ENCODE data around the gene POLR1A. TPM values are rescaled to one million over a fixed set of nuclear protein-coding genes. Genes with fewer than 3 reads are reported as not detected.

POLR1A gene
- total RNA-seq, 1 donor from 2014 or later = 43.2 TPM

DNA sequence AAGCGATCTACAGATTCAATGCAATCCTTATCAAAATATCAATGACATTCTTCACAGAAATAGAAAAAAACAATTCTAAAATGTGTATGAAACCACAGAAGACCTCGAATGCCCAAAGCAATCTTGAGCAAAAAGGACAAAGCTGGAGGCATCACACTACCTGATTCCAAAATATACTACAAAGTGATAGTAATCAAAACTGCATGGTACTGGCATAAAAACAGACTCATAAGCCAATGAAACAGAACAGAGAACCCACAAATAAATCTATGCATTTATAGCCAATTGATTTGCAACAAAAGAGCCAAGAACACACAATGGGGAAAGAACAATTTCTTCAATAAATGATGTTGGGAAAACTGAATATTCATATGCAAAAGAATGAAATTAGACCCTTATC, 99.2 kb downstream of the POLR1A start:
- Mint-ChIP-seq H3K4me1 (ENCODE audit: unreplicated experiment) (no peaks in the 10 kb centered on the region), H3K27me3 (ENCODE audit: unreplicated experiment) (no peaks in the 10 kb centered on the region), H3K4me3 (ENCODE audit: unreplicated experiment) (no peak overlapping the region), H3K27ac (ENCODE audit: unreplicated experiment) (no peak overlapping the region), H3K36me3 (ENCODE audit: unreplicated experiment) (peaks cover 5% of the 10 kb centered on the region), H3K9me3 (ENCODE audit: unreplicated experiment) (peaks cover 10% of the 10 kb centered on the region)
- no peak for DNase-seq (ENCODE audit: extremely low spot score, unreplicated experiment)
- TF ChIP-seq, protein P1, sequence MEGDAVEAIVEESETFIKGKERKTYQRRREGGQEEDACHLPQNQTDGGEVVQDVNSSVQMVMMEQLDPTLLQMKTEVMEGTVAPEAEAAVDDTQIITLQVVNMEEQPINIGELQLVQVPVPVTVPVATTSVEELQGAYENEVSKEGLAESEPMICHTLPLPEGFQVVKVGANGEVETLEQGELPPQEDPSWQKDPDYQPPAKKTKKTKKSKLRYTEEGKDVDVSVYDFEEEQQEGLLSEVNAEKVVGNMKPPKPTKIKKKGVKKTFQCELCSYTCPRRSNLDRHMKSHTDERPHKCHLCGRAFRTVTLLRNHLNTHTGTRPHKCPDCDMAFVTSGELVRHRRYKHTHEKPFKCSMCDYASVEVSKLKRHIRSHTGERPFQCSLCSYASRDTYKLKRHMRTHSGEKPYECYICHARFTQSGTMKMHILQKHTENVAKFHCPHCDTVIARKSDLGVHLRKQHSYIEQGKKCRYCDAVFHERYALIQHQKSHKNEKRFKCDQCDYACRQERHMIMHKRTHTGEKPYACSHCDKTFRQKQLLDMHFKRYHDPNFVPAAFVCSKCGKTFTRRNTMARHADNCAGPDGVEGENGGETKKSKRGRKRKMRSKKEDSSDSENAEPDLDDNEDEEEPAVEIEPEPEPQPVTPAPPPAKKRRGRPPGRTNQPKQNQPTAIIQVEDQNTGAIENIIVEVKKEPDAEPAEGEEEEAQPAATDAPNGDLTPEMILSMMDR (IDR thresholded peaks at IDR 0.05) = no peak

DNA sequence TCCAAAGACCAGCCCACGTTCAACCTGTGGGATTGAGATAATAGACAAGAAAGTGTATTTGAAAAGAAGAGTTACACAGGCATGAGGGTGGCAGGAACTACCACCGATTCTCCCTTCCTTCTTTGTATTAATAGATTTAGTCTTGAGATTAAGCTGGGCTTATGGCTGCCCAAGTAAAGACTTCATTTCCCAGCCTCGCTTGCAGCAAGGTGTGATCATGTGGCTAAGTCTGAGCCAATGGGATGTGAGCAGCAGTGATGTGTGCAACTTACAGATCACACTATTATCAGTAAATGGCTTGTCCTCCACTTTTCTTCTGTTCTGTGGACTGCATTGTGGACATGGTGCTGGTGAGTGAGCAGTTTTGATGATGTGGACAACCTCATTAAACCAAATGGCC, 101.7 kb downstream of the POLR1A start:
- TF ChIP-seq, protein P1 (IDR thresholded peaks at IDR 0.05) = no peak
- no peak for DNase-seq (ENCODE audit: extremely low spot score, unreplicated experiment)
- H3K27me3 Mint-ChIP-seq (ENCODE audit: unreplicated experiment) = no peaks in the 10 kb centered on the region
- no peak overlapping the region for H3K27ac Mint-ChIP-seq (ENCODE audit: unreplicated experiment)
- H3K4me3 Mint-ChIP-seq (ENCODE audit: unreplicated experiment) = no peak overlapping the region
- peaks cover 10% of the 10 kb centered on the region for H3K9me3 Mint-ChIP-seq (ENCODE audit: unreplicated experiment)
- H3K4me1 Mint-ChIP-seq (ENCODE audit: unreplicated experiment) = peaks cover 23% of the 10 kb centered on the region
- peaks cover 5% of the 10 kb centered on the region for H3K36me3 Mint-ChIP-seq (ENCODE audit: unreplicated experiment)

GRCh38 chr2:86003104-86003503, 102.6 kb downstream of the POLR1A start:
- Mint-ChIP-seq H3K4me1 (ENCODE audit: unreplicated experiment) (peaks cover 31% of the 10 kb centered on the region), H3K4me3 (ENCODE audit: unreplicated experiment) (no peak overlapping the region), H3K9me3 (ENCODE audit: unreplicated experiment) (peaks cover 10% of the 10 kb centered on the region), H3K27me3 (ENCODE audit: unreplicated experiment) (no peaks in the 10 kb centered on the region), H3K36me3 (ENCODE audit: unreplicated experiment) (peaks cover 5% of the 10 kb centered on the region), H3K27ac (ENCODE audit: unreplicated experiment) (no peak overlapping the region)
- TF ChIP-seq, protein P1 (IDR thresholded peaks at IDR 0.05) = no peak
- DNase-seq (ENCODE audit: extremely low spot score, unreplicated experiment) = no peak

GRCh38 chr2:86002375-86002774, 103.3 kb downstream of the POLR1A start:
- no peak for DNase-seq (ENCODE audit: extremely low spot score, unreplicated experiment)

GRCh38 chr2:86001326-86001725, 104.4 kb downstream of the POLR1A start:
- H3K36me3 Mint-ChIP-seq (ENCODE audit: unreplicated experiment) = no peaks in the 10 kb centered on the region
- no peak overlapping the region for H3K4me3 Mint-ChIP-seq (ENCODE audit: unreplicated experiment)
- peaks cover 4% of the 10 kb centered on the region for H3K9me3 Mint-ChIP-seq (ENCODE audit: unreplicated experiment)
- no peak for DNase-seq (ENCODE audit: extremely low spot score, unreplicated experiment)
- peaks cover 48% of the 10 kb centered on the region for H3K4me1 Mint-ChIP-seq (ENCODE audit: unreplicated experiment)
- TF ChIP-seq, protein P1 (IDR thresholded peaks at IDR 0.05) = no peak
- H3K27me3 Mint-ChIP-seq (ENCODE audit: unreplicated experiment) = no peaks in the 10 kb centered on the region
- H3K27ac Mint-ChIP-seq (ENCODE audit: unreplicated experiment) = no peak overlapping the region

More at GRCh38 chr2:86002375-86002774, 103.3 kb downstream of the POLR1A start:
- H3K27ac Mint-ChIP-seq (ENCODE audit: unreplicated experiment) = no peak overlapping the region
- peaks cover 5% of the 10 kb centered on the region for H3K36me3 Mint-ChIP-seq (ENCODE audit: unreplicated experiment)
- no peak overlapping the region for H3K4me3 Mint-ChIP-seq (ENCODE audit: unreplicated experiment)
- TF ChIP-seq, protein P1 (IDR thresholded peaks at IDR 0.05) = no peak
- no peaks in the 10 kb centered on the region for H3K27me3 Mint-ChIP-seq (ENCODE audit: unreplicated experiment)
- peaks cover 10% of the 10 kb centered on the region for H3K9me3 Mint-ChIP-seq (ENCODE audit: unreplicated experiment)
- H3K4me1 Mint-ChIP-seq (ENCODE audit: unreplicated experiment) = peaks cover 38% of the 10 kb centered on the region
